Spleen (tissue), 7 donors: ENCODE results near the gene C2CD4B.

Experiments used
- POLR2A ChIP-seq, 3 donors: fragments of 450-650 bp; IDR thresholded peaks; one replicate each; pipeline ENCODE4 v1.5.1; 2017; ENCODE audit warnings: antibody characterized with exemption in 3 of 3, mild to moderate bottlenecking in 1 of 3
- POLR2AphosphoS5 ChIP-seq, 3 donors: sonication (generic); formaldehyde crosslinking; IDR thresholded peaks; one replicate each; pipeline ENCODE4 v1.5.1; 2017; ENCODE audit warnings: antibody characterized with exemption in 3 of 3
- TF ChIP-seq, protein P1 (sequence below), 11 experiments: fragments of 200-600 bp in 7 of 11; fragments of 450-650 bp in 4 of 11; sonication (generic) in 4 of 11; IDR thresholded peaks in 8 of 11; conservative IDR thresholded peaks in 3 of 11; 1 replicate in 7 of 11; 2 replicates in 4 of 11; pipeline versions ENCODE4 v1.4.0 to v1.8.0; 2016 to 2021; ENCODE audit warnings: antibody characterized with exemption in 11 of 11, inconsistent platforms in 4 of 11, mild to moderate bottlenecking in 1 of 11
- donor health status: DM: no; HTN: no; CAD: no; lungs with moderate emphysema.
- donor health status: DM: no; HTN: no; CAD: no.
- donor health status: DM: no; HTN: no; CAD: no.

- no peak for TF ChIP-seq POLR2A (IDR thresholded peaks at IDR 0.05)
- TF ChIP-seq, protein P1, sequence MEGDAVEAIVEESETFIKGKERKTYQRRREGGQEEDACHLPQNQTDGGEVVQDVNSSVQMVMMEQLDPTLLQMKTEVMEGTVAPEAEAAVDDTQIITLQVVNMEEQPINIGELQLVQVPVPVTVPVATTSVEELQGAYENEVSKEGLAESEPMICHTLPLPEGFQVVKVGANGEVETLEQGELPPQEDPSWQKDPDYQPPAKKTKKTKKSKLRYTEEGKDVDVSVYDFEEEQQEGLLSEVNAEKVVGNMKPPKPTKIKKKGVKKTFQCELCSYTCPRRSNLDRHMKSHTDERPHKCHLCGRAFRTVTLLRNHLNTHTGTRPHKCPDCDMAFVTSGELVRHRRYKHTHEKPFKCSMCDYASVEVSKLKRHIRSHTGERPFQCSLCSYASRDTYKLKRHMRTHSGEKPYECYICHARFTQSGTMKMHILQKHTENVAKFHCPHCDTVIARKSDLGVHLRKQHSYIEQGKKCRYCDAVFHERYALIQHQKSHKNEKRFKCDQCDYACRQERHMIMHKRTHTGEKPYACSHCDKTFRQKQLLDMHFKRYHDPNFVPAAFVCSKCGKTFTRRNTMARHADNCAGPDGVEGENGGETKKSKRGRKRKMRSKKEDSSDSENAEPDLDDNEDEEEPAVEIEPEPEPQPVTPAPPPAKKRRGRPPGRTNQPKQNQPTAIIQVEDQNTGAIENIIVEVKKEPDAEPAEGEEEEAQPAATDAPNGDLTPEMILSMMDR (IDR thresholded peaks at IDR 0.05 in 8 of 11, conservative IDR thresholded peaks at IDR 0.05 in 3 of 11): no peak
- no peak for TF ChIP-seq POLR2AphosphoS5 (IDR thresholded peaks at IDR 0.05)
Observed at GRCh38 chr15:62165793-62166375, 799 bp upstream of the C2CD4B start.
